Stimulated activated CD4-positive, alpha-beta T cell treated with anti-CD3 and anti-CD28 coated beads, Interleukin-12 subunit alpha, Interleukin-12 subunit beta, amount 100 ng/mL, for 48 hours (primary cell): Measurements from ENCODE around the gene FBXL16.

ENCODE experiments used
- DNase-seq, 3 donors: peaks; one replicate each; pipeline ENCODE4 v3.0.0-alpha.2; 2020; ENCODE audit warnings: low read depth in 2 of 3, low spot score in 1 of 3

FBXL16 gene

DNA sequence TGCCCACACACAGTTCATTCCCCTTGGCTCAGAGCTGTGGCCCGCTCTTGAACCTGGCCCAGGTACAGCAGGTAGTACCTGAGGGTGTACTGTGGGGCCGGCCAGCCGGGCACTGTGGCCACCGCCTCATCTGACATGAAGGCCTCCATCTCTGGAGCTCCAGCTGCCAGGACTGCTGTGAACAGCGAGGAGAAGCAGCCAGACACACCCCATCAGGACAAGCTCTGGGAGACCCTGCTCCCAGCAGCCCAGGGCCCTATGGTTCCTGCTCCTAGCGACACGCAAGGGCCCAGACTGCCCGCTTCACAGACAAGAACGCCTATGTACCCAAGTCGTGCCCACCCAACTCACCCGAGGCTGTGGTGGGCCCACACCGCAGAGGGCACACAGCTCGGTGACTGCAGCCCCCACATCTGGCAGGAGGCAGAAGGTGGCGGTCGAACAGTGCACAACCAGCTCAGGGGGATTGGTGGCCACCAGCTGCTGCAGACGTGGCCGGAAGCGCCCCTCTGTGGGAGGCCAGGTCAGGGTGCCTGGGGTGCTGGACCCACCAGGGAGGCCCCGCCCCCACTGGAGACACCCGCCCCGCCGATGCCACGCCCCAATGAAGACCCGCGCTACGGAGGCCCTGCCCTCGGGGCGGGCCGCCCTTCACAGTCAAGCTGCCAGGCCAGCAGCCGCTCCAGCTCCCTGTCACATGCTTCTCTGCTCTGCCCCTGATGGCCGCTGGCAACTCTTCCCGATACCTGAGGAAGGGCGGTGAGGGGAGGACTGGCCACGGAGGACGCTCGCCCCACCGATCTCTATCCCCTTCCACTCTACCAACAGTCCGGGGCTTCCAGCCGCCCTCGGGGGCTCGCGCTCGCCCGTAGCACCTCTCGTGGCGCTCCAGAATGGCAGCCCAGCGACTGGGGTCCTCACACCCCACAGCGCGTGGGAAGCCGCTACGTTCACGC is 26.5 kb downstream of the FBXL16 start:
- peak in 2 of 3 donors; percentile 32 for DNase-seq

DNA sequence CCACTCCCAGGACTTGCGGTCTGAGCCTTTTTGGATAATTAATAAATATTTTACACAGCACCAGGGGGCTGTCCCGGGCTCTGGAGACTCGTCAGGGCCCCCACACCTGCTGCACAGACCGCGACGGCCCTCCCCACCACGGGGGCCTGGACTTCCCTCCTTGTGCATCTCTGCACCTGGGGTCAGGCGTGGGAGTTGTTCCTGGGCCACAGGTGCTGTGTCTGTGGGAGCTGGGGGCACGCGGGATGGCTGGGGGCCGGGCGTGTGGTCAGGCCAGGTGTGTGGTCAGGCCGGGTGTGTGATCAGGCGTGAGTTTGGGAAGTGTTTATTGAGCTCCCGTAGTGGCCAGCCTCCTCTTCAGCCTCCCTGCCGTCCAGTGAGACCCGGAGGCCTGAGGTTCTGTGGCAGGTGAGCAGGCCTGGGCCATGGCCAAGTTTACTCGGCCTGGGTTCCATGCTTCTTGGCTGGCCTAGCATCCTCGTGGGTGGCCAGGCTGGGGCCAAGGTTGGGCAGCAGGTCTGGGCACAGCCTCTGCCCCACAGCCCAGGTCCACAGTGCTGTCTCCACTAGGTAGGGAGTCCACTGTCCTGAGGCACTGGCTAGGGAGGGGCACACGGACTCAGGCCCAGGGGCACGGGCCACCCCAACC is 27.3 kb downstream of the FBXL16 start:
- no peak for DNase-seq

DNA sequence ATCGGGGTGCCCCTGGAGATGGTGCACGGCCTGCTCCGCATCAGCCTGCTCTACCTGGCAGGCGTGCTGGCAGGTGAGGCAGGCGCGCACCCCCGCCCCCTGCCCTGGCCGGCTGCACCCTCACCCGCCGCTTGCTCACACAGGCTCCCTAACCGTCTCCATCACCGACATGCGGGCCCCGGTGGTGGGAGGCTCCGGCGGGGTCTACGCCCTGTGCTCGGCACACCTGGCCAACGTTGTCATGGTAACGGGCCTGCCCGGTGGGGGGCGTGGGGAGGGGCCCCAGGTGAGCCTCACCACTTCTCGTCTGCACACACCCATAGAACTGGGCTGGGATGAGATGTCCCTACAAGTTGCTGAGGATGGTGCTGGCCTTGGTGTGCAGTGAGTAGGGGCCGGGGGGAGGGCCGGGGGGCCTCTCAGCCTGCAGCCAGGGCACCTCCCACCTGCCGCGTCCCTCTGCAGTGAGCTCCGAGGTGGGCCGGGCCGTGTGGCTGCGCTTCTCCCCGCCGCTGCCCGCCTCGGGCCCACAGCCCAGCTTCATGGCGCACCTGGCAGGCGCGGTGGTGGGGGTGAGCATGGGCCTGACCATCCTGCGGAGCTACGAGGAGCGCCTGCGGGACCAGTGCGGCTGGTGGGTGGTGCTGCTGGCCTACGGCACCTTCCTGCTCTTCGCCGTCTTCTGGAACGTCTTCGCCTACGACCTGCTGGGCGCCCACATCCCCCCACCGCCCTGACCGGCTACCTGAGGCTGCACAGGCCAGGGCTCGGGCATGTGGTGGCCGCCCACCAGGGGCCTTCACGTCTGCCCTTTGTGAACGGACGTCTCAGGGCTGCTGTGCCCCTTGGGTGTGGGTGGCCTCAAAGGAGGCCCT is 28.0 kb downstream of the FBXL16 start:
- DNase-seq = no peak

DNA sequence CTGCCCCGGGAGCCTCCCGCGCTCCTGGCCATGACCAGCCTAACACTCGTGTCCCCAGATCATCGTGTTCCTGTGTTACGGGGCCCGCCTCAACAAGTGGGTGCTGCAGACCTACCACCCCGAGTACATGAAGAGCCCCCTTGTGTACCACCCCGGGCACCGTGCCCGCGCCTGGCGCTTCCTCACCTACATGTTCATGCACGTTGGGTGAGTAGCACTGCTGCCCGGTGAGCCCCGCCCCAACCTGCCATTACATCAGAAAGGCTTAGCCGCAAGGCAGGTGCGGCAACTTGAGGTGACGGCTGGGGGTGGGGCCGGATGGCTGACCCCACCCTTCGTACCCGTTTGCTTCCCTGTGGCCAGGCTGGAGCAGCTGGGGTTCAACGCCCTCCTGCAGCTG is 28.7 kb downstream of the FBXL16 start:
- DNase-seq = no peak

DNA sequence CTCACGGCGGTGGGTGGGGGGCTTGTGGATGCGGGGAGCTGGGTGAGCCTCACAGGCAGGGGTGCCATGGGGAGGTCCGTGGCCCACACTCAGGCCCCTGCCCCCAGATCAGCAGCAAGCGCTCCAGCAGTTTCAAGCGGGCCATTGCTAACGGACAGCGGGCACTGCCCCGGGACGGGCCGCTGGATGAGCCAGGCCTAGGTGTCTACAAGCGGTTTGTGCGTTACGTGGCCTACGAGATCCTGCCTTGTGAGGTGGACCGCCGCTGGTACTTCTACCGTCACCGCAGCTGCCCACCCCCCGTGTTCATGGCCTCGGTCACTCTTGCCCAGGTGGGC is 29.1 kb downstream of the FBXL16 start:
- no peak for DNase-seq

DNA sequence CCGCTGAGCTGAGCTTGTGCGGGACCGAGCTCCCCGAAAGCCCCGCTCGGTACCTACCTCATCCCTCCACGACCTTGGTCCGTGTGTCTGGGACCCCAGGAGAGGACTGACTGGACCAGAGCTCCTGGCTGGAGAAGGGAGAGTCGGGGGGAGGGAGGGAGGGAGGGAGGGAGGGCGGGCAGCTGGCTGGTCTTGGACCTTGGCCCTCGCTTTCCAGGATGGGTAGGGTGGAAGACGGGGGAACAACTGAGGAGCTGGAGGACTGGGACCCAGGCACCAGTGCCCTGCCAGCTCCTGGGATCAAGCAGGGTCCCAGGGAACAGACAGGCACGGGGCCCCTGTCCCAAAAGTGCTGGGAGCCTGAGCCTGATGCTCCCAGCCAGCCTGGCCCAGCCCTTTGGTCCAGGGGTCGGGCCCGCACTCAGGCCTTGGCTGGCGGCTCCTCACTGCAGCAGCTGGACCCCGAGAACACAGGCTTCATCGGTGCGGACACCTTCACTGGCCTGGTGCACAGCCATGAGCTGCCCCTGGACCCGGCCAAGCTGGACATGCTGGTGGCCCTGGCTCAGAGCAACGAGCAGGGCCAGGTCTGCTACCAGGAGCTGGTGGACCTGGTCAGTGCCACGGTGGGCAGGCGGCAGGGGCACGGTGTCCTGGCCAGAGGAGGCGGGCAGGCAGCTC is 29.6 kb downstream of the FBXL16 start:
- DNase-seq = no peak

DNA sequence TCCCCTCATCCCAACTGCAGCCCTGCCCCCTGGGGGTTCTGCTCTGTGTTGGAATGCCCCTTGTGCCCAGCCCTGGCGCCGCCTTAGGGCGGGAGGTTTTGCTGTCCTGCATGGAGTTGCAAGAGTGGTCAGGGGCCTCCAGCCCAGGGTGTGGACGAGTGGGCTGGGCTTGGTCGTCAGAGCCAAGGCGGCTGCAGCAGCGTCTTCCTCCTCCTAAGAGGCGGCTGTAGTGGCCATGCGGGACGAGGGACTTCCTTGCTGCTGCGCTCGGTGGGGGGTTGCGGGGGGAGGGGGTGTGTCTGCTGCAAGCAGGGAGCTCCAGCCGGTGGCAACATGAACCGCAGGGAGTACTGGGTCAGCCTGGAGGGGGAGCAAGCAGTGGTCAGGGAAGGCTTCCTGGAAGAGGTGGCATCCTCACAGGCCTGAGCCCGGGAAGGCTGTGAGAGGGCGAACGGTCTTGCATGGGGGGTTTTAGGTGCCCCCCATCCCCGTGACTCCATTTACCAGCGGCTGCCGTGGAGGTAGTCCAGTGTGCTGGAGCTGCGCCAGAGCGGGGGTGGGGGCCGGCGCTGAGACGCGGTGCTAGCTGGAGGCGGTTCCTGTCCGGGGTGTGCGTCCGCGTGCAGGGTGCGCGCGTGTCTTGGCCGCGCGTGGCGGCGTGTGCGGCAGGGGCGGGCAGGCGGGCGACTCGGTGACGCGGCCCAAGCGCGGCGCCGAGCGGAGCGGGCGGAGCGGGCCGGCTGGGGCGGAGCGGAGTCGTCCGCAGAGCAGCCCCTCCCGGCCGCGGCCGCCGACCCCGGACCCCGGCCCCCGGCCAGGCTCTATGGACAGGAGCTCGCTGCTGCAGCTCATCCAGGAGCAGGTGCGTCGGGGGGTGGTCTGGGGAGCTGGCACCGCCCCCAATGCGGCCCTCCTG is 30.4 kb downstream of the FBXL16 start, which contains the start of gene RHBDL1:
TSS of gene RHBDL1 (plus strand) at position 704 of the 916 bp plus-strand sequence. CDS start at position 824, 120 bp downstream.
- DNase-seq = no peak

DNA sequence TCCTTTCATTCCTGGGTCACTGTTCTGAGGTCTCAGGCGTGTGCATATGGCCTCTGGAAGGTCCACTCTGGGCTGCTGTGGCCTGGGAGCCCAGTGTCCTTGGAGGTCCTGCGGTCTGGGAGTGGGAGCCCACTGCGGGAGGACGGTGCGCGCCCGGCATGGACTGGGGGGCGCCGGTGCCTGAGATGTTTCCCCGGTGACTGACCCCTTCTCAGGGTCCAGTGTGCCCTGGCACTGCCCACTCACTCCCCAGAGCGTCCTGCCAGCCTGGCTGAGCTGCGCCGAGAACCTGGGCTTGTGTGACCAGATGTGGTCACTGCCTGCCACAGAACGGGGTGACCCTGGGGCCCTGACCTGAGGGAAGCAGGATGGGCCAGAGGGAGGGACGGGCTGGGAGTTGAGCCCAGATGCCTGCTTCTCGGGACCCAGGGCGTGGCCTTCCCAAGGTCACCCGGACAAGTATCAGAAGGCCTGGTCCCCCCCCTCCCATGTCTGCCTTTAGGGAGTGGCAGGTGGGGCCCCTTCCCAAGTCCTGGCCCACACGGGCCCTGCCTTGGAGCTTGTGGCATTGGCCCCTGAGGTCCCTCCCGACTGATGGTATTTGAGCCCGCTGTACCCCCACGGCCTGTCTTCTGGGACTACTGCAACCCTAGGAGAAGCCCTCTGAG is 31.3 kb downstream of the FBXL16 start:
- no peak for DNase-seq

DNA sequence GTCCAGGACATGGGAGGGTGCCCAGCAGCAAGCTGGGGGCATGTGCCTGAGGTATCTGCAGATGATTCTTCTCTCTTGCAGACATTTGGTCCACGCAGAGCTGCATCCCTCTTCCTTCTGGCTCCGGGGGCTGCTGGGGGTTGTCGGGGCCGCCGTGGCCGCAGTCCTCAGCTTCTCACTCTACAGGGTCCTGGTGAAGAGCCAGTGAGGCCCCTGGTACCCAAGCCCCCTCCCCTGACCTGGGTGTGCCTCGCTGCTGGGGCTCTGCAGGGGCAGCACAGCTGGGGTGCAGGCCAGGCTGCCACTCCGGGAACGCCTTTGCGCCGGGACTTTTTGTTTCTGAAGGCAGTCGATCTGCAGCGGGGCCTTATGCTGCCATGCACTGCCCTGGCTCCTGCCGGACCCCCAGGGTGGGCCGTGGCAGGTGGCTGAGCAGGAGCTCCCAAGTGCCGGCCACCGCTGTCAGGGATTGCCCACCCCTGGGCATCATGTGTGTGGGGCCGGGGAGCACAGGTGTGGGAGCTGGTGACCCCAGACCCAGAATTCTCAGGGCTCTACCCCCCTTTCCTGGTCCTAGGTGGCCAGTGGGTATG is 32.1 kb downstream of the FBXL16 start:
- no peak for DNase-seq

DNA sequence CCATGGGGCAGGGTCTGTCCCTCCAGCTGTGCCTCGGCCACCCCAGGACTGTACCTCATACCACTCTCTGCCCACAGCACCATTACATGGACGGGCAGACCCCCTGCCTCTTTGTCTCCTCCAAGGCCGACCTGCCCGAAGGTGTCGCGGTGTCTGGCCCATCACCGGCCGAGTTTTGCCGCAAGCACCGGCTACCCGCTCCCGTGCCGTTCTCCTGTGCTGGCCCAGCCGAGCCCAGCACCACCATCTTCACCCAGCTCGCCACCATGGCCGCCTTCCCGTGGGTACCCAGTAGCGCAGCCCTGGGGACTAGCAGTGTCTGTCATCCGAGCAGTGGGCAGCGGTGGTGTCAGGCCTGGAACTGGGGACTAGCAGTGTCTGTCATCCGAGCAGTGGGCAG is 32.8 kb downstream of the FBXL16 start:
- no peak for DNase-seq

DNA sequence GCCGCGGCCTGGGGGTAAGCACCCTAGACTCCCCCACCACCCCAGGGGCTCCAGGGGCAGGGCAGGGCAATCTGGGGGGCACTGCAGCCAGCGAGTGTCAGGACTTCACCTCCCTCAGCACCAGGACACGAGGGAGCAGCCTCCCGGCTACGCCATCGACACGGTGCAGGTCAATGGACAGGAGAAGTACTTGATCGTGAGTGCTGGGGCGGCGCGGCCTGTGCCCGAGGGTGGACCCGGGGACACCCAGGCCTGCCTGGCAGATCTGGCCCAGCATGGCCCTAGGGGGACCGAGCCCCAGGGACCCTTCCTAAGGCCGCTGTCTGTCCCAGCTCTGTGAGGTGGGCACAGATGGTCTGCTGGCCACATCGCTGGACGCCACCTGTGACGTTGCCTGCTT is 33.2 kb downstream of the FBXL16 start:
- DNase-seq = no peak

DNA sequence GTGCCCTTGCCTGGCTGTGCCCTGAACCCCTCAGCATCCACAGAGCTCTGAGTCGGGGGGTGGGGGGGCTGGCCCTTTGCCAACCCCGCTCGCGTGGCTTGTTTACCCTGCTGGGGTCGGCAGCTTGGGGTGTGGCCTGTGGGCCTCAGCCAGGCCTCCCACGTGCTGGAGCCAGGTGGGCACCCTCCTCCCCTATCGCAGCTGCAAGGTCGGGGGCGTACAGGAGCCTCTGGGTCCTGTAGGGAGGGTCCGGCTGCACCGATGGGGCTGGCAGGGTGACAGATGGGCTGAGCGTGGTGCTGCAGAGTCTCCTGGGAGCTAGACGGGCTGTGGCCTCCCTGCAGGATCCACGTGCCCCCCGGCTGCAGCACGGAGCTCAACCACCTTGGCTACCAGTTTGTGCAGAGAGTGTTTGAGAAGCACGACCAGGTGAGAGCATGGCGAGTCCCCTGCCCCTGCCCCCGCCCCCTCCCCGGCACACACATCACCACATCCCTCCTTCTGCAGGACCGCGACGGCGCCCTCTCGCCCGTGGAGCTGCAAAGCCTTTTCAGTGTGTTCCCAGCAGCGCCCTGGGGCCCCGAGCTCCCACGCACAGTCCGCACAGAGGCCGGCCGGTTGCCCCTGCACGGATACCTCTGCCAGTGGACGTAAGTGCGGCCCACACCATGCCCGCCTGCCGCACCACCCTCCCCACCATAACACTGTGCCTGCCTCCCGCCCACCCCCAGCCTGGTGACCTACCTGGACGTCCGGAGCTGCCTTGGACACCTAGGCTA is 34.1 kb downstream of the FBXL16 start:
- DNase-seq = no peak

DNA sequence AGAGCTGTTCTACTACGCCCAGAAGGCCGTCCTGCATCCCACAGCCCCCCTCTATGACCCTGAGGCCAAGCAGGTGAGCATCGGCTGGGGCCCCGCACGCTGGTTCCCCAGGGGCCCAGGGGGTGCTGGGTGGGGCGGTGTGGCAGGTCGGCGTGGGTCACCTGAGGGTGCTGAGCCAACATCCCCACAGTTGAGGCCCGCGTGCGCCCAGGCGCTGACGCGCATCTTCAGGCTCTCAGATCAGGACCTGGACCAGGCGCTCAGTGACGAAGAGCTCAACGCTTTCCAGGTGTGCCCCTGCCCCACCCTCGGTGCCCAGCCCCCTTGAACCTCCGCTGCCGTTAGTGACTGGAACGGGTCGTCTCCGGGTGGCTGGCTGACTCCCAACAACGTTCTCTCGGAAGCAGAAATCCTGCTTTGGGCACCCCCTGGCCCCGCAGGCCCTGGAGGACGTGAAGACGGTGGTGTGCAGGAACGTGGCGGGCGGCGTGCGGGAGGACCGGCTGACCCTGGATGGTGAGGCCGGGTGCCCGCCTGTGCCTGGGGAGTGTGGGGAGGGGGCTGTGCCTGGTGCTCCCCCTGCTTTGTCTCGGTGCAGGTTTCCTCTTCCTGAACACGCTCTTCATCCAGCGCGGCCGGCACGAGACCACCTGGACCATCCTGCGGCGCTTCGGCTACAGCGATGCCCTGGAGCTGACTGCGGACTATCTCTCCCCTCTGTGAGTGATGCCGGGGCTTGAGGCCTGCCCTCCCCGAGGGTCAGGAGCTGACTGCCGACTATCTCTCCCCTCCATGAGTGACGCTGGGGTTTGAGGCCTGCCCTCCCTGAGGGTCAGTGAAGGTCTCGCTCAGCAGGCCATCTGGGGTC is 34.9 kb downstream of the FBXL16 start:
- no peak for DNase-seq

DNA sequence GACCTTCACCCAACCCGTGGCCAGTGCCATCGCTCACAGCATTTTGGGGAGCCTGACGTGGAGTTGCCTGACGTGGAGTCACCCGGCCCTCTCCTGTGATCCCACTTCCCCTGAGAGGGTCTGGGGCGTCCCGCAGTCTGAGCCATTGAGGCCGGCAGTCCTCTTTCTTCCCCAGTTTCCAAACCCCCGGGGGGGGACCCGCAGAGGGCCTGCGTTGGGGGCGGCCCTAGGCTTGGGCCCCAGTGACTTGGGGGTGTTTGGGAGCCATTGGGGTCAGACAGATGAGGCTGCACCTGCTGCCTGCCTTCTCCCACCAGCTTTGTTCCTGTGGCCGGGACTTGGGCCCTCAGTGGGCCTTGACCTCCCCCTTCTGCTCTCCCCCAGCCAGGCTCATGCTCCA is 35.9 kb downstream of the FBXL16 start:
- no peak for DNase-seq

DNA sequence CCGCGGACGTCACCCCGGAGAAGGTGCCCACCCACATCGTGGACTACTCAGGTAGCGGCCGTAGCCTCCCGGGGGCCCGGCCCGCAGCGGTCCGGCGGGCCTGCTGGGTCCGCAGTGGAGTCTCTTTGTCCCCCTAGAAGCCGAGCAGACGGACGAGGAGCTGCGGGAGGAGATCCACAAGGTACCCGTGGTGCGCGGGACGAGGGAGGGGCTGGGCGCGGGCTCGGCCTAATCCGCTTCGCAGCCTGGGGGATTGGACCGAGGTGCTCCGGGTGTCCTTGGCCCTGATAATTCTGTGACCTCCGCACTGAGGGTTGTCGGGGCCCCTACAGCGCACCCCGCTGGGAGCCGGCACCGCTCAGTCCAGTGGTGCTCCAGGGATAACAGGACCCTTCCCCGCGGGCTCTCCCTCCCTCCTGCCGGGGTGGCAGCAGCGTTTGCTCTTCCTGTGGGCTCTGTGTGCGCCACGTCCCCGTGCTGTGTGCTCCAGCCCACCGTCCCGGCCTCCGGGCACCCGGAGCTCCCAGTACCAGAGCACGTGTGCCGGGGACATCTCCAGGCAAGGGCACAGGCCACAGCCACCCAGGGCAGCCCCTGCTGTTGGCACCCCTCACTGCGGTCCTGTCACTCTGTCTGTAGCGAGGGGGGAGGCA is 37.0 kb downstream of the FBXL16 start:
- DNase-seq = no peak

DNA sequence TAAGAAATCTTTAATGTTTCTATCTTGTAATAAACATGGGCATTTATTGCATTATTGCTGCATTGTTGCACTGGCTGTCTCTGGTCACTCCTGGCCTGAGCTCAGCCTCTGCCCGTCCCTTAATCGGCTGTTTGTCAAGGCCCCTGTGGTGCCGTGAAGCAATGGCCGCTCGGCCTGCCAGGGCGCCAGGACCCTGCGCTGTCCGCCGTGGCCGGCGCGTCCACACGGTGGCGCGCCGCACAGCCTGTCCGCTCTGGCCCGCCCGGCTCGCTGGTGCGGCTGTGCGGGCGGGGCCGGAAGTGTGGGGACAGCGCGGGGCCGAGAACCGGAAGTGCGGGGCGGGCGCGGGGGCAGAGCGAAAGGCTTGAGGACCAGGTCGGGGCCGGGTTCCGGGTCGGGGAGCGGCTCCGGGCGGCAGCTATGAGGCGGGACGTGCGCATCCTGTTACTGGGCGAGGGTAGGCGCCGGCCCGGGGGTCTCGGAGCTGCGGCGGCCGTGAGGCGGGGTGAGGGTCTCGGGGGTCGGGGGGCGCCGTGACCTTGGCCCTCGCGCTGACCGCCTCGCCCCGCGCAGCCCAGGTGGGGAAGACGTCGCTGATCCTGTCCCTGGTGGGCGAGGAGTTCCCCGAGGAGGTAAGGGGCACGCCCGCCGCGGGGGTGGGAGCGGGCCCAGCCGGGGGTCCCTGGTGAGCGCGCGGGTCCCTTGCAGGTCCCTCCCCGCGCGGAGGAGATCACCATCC is 37.7 kb downstream of the FBXL16 start, which contains the start of gene RHOT2:
TSS of gene RHOT2 (plus strand) at position 353 of the 739 bp plus-strand sequence. CDS start at position 421, 68 bp downstream.
- DNase-seq = peak; percentile 85 to 94 (median 87)
